Stimulated activated CD8-positive, alpha-beta memory T cell treated with anti-CD3 and anti-CD28 coated beads, Interleukin-15, amount 100 ng/mL, for 1 hour (primary cell): ENCODE measurements around the gene FLRT2.

Experiments used
- DNase-seq: peaks from one replicate; pipeline ENCODE4 v3.0.0-alpha.2; 2020; ENCODE audit warnings: low read depth

The FLRT2 gene

DNA sequence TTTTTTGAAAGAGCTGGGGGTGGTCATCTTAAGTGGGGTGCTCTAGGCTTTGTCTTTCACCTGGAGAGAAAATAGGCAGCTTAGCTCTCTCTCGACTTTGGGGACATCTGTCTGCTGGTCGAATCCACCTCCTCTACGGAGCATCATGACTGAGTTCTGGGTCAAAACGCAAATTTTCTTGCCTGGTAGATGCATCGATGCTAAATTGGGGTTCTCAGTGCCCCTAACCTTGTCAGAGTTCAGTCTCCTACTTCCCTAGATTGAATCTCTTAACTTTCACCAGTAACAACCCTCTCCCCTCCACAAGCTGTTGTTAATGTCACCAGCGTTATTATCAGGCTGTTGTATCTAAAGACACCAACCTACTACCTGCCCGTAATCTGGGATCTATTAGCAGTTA is 682 bp downstream of the FLRT2 start:
- no peak for DNase-seq

DNA sequence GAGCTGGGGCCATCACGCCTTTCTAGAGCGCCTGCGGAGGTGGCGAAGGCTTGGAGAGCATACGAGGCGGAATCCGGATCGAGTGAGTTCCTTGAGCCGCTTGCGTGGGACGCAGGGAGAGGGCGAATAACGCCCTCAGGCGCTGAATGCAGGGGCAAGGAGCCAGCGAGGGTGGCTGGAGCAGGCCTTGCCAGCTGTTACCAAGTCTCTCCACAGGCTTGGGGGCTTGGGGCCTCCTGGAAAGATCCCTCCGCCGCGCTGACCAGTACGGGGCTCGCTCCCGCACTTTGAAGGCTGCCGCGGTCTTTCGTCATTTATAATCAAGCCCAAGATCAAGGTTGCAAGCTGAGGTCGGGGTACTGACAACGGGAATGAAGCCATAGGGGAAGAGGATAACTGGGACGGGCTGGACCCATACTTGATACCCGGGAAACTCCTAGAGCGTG is 1.2 kb downstream of the FLRT2 start:
- no peak for DNase-seq

DNA sequence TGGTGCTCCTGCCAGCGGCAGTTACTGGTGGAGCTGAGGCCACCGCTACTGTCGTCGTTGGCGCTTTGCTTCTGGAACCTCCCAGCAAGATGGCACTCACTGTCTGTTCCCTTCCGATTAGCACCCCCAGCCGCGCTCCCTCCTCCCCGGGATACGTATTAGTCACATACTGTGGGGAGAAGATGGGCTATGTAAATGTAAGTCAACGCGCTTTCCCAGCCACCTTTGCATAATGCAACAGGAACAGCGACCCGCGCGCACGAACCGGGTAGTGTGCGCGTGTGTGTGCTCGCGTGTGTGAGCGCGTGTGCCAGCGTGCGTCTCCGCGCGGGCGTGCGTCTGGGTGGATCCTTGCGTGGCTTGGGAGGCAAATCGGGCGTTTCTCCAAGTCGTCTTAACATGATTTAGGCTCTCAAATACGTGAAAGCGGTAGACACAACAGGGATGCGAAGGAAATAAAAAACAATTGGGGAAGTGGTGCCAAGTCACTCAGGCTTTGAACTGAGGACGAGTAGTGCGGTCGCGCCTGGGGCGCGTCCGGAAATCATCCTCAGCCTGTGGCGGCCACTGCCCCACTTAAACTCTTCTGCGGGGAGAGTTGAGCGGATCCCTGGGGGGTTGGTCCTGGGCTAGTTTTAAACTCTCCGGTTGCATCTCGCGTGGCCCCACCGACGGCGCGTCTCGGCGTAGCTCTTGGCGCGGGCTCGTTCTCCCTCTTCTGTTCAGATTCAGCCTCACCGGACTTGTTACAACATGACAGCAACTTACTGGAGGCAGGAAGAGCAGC is 1.8 kb downstream of the FLRT2 start:
- no peak for DNase-seq

DNA sequence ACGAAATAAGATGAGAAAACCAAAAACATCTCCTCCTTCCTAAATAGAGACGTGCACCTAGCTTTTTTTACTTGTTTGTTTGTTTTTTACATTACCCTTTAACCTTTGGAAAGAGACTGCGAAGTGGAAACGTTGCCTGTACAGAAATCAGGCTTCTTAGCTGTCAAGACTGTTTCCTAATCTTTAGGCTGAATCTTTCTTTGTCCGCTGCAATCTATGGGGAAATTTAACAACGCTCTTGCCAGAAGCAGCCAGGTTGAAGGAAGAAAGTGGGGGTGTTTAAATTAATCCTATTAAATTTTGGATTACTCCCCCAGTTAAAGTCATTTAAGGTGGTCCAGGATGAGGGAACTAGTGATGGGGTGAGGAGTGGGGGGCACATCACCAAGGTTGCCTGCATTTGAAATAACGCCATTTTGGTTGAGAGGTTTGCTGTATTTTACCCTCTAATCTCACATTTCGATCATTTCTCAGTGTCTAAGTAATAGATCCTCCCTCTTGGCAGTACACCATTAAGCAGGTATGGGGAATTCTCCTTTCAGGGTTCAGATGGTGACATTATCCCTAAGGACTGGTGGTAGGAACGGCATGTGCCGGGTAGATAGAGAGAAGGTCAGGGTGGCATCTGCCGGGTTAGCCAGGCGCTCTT is 2.6 kb downstream of the FLRT2 start:
- DNase-seq, result no peak

DNA sequence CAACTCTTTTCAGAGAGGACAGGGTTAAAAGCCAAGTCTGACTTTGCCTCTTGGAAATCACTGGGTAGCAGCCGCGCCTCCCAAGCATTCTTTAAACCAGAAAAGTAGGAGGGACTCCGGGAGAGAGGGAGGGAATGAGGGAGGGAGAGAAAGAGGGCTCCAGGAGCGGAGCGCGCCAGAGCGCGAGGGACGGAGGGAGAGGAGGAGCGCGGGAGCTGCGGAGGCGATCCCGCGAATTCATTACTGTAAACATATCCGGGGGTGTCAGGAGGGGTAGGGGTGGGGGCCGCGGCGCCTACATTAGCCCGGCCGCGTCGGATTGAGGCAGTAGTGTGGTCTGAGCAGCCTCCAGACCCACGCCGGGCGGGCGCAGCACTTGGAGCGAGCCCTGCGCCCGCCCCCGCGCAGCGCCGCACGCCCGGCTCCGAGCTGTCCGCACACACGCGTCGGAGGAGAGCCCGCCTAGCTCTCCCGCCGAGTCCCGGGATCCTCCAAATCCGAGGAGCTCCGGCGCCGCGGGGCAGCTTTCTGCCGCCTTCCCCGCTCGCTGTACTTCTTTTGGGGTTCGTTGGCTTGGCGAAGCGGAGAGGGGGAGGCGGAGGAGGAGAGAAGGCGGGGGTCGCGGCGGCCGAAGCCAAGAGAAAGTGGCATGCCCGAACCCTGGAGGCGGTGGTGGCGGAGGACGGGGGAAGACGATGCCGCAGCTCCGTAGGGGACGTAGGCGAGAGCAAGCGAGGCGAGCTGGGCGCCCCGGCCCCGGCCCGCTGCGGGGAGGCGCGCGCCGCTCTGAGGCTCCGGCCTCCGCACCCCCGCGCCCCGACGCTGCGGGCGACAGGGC is 3.3 kb downstream of the FLRT2 start:
- no peak for DNase-seq

DNA sequence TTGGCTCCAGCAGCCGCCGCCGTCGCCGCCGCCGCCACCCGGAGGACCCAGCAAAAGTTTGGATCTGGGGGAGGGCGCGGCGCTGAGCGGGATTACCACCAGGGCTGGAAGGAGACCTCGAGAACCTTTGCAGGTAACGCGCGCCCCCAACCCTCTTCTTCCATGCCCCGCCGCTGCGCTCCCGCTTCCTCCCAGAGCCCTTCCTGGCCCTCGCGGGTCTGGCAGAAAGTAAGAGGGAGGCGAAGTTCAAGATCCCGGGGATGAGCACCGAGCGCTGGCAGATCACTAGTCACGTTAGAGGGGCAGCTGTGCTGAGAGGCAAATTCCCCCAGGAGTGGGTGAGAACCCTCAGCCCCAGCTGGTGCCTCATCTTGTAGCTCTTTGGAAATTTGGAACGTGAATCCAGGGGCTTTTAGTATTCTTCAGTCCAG is 3.9 kb downstream of the FLRT2 start:
- DNase-seq, result no peak

DNA sequence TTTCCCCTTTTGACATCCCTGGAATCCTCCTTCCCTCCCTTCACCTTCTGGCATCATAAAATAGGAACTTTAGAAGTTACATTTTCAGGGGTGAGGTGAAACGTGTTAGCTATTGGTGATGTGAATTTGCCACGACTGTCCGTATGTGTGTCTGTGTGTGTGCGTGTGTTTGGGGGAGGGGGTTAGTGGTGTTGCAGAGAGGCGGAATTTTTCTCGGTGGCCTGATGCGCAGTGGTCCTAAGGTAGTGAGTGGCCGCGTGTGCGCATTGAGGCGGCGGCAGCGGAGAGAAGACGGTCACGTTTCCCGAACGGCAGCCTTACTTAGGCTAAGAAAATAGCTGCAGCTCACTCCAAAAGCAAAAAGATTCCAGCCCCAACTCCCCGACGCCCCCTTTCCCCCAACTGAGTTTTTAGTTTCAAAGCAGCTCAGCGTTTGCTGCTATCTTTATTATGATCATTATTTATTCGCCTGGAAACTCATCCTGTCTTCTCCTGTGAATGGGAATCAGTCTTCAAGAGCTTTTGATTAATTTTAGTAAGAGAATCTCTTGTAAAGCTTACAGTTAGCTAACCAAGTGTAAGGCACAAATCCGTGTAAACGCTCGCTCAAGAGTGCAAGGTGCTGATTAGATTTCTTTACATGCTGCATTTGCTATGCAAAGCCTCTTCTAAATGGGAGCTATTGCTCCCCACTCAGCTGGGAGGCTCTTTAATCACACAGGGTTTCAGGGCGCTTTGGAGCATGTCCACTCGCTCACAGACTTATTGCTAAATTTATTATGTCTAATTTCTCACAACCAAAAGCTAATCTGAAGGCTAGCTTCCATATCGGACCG is 4.7 kb downstream of the FLRT2 start:
- no peak for DNase-seq

DNA sequence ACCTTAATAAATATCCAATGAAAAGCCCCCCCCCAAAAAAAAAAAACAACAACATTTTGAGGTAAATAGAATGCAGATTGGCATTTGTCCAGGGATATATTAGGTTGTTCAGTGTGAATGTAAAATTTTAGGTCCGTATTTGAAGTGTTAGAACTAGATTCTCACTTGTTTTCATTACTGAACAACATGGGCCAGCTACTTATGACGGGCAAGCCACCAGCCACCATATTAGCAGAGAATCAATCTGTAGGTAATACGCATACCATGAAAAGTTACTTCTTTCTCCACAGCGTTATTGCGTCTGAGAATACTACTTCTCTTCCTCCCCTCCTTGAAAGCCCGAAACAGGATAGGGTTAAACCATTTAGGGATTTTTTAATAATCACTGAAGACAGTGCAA is 5.4 kb downstream of the FLRT2 start:
- DNase-seq, result no peak

DNA sequence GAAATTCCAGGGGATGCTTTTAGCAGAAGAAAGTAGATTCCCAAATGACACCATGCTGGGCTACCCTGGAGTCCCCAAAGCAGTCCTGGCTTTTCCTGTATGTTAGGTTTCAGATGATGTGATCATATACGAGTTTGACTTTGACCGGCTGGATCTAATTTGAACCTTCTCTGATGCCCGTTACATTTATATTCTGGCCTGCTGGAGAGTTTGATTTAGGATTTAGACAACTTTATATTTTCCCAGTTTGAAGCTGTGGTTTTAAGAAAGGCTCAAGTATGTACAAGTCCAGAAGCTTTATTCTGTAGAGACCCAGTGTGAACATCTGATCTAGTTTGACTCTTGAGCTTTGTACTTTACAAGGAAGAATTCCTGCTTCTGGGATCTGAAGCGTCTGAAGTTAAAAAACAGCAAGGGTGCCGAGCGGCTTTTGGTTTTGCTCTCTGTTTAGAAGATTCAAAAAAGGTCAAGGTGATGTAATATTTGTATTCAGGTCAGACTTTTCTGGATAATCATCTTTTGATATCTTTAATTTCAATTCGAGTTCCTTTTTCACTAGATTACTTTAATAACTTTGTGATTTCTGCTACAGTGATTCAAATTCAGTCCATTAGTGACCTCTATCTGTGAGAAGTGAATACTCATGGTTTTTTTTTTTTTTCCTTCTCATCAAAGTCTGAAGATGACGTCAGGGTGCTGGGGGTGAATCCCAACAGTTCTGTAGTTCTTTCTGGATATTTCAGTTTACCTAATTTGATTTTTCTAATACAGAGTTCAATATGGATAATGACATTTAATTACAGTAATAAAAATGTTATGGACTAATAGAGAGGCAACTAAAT is 6.3 kb downstream of the FLRT2 start:
- no peak for DNase-seq

DNA sequence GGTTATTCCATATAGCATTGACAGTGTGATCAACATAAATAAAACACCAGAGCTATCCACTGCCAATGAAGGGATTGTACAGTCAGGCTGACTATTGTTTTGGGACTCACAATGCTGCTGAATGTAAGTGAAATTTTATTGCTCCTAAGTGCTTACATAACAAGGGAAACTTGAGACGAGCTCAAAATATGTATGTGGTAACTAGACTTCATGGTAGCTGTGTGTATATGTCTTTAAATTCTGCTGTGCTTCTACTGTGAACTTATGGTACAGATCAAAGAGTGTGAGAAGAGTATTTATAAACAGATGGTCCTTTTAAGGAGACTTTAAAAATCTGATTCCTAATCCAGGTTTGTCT is 6.9 kb downstream of the FLRT2 start:
- no peak for DNase-seq

DNA sequence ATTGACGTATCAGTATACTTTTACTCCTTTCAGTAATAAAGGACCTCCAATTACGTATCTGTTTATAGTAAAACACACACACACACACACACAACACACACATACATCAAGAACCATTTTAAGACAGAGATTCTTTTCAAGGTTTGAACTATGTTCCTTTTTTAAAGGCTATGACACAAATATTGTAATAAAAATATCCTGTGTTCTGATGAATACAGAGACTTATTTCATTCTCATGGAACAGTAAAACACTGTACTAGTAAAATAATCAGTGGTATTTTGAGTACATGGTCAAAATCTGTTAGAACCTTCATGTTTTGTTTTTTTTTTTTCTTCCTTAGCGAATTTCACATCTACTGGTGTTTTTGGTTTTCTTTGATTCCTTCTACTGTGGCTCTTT is 7.6 kb downstream of the FLRT2 start:
- DNase-seq, result no peak

DNA sequence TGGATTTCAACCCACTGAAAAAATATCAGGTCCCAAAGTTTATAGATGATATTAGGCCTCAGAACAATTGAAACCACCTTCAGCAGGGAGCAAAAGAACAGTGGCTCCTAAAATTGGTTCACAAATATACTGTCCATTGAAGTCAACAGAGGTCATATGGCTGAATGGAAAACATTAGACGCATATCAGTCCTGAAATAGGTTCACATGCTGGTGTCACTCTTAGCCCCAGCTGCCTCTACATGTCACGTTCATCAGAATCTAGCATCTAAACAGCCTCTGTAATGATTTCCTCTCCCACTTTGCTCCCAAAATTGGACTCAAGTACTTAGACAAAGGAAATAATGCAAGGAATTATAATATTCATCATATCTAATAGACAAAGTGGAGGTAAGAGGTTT is 8.7 kb downstream of the FLRT2 start:
- no peak for DNase-seq

DNA sequence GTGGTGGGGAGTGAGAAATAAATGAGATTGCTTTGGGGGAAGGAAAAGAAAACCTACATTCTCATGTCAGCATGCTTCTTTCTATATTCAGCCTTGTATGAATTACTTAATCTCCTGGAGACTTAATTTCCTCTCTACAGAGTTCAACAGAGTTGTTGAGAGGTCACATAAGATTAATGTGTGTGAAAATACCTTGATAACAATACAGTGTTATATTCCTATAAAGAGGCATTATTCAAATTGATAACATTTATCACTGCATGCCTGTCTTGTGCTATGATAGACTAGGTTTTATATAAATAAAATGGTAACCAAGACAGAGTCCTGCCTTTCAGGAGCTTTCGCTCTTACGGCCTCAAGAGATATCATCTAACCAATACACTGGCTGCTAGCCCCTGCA is 9.6 kb downstream of the FLRT2 start:
- no peak for DNase-seq

DNA sequence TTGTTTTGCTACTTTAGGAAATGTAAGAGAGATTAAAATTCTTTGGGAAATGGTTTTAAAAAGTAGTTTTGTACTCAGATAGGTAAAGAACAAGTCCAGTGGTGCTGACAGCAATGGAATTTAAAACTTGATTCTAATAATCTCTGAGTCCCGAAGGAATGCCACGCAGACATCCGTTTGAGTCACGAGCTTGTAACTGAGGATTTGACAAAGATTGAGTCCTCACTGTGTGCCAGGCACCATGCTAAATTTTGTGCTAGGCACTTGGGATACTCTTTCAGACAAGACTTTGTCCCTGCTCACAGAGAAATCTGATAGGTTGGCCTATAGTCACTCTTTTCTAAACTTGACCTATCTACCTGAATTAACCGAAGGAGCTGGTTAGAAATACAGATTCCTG is 12.7 kb downstream of the FLRT2 start:
- DNase-seq, result no peak

DNA sequence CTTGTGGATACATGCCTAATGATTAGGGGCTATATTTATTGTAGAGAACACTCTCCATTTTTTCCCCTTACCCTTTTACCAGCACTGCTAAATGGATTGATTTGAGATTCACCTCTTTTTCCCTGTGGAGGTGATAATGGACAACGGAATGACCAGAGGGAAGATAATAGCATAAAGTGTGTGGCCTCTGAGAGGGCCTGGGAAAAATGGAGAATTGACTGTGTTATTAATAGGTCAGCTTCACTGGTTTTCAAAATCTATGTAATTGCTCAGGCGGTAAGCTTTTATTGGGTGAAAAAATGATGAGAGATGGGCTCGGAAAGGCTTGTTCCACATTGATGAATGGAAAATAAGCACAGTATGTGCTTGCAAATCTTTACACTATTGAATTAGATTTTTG is 15.8 kb downstream of the FLRT2 start:
- no peak for DNase-seq

DNA sequence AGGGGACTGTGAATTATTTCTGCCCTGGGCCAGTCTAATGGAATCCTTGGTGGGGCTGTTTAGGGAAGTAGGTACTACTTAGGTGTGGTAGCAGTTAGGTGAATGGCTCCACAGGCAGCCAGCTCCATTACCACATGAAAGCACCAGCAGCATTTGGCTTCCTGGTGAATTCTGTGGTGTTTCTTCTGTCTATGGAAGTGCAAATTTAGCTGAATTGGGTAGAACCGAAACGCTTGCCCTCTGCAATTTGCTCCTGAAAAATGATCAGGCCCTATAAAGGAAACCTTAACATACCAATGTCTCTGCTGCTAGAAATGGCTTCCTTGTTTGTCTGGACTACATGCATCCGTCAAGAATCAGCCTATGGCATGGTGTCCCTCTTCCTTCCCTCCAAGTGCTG is 16.4 kb downstream of the FLRT2 start:
- DNase-seq, result no peak

DNA sequence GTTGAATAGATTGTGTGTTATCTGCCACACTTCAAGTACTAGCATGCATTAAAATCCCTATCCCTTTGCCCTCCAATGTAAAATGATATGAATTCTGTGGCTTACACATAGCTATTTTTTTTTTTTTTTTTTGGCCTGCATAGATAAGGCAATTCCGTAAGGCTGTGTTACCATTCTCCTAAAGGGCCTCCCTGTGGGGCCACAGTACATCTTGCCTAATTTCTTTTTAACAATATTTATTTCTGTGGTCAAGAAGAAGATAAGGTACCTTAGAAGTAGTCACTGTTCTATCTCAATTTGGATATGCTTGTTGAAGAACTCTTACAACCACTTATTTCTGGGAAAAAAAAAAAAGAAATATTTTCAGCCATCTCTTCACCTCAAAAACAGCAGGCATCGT is 19.8 kb downstream of the FLRT2 start:
- no peak for DNase-seq

DNA sequence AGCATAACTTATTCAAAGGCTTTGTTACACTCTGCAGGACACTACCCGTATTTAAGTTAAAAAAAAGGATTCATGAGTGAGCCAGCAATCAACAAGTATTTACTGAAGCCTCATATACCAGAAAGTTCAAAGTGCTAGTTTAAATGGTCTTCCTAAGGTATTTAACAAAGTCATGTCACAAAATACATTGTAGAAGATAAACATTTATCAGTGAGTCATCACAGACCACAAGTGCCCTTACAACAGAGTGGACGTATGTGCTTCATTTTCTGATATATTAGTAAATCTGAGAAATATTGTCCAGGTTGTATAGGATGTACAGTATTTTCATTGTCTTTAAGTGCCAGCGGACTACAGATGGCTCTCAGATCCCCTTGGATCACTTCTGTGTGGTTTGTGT is 24.2 kb downstream of the FLRT2 start:
- DNase-seq, result no peak

DNA sequence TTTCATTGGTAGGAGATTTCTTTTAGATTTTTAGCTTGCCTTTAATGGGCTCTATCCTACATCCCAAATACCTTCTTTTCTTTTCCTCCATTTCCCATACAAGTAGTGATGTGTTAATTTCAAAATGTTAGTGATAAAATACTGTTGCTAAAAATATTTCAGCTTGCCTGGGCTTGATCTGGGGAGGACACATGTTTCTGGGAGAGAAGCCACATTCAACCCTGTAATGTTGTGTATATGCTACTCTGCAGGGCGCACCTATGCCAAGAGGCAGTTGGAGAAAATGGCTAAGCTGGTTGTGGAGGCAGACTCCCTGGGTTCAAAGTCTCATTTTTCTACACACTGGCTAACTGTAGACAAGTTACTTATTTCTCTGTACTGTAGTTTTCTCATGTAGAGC is 26.3 kb downstream of the FLRT2 start:
- DNase-seq, result no peak

DNA sequence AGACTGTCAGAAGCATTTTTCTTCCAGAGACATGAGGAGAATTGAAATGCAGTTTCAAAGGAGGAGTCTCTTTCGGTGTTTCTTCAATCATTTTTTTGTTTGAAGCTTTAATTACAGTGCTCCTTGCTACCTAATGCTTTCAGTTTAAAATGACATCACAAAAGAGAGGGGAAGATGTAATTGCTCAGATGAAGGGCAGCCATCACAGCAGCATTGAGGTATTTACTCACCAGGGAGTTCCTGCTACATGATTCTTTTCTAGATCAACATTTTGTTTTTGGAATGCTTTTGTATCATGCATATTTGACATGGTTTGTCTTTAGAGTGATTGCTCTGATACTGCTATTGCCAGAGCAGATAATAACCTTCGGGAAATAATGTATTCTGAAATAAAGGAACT is 28.6 kb downstream of the FLRT2 start:
- no peak for DNase-seq

DNA sequence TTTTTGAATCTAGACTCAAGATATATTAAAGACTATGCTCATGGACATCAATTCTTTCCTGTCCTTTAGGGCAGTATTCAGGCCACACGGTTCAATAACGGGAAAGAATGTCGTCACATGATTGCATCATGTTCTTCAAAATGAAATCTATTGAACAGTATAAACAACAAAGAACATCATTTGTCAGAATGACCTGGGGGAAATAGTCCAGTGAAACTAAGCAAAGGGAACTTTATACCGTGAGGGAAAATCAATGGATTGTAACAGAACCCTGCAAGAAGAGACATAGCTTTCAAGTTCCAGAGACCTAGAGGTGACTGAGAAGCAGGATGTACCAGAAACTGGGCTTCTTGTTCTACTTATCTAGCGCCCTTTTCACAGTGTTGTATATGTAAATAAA is 32.7 kb downstream of the FLRT2 start:
- no peak for DNase-seq
